ENCODE data around the gene SEMA6C. TPM values are rescaled to one million over a fixed set of nuclear protein-coding genes. Genes with fewer than 3 reads are reported as not detected.

SEMA6C gene
- total and polyA plus RNA-seq, 10 donors: 2.0 to 9.4 (median 4.2) TPM

DNA sequence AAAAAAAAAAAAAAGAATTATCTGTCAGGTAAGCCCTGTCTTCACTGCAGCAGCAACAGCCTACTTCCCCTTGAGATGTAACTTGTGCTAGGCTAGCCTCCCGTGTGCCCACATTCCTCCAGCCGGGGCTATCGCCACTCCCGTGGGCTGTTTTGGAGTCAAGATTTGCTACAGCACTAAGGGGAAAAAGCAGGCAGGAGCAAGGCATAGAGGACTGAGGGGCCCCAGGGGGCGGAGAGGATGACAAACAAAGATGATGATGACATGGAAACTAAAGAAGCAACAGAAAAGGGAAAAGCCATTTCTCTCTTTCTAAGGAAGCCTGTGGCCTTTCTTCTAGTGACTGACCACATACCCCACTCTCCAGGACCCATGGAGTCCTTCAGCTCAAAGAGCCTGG is 11.9 kb upstream of the SEMA6C start:
- peak; percentile 77 for DNase-seq
- peaks cover 0 to 63% (median 23%) of the 10 kb centered on the region in 6 donors for H3K36me3 ChIP-seq
- intact Hi-C loops (cut with DNase I; ENCODE audit: low total_unique reads): loop anchor here (5.0 kb wide), 1 partner anchor 56 kb away; no protein-coding TSS in a partner anchor
- no peaks in the 10 kb centered on the region for H3K9me3 ChIP-seq
- peak overlapping the region in 7 of 8 donors; percentile 83 to 94 (median 85) for H3K27ac ChIP-seq
- WGBS, 5 donors: 18 to 63% (median 52%) methylated on average over 5 of the region's 5 CpGs
- no peaks in the 10 kb centered on the region for H3K27me3 ChIP-seq (replicated peaks in 1 of 7)
- H3K4me3 ChIP-seq: peak overlapping the region in 6 of 8 donors; percentile 55 to 91 (median 66)
- TF ChIP-seq POLR2A (IDR thresholded peaks at IDR 0.05) (no peak), POLR2AphosphoS5 (IDR thresholded peaks at IDR 0.05) (no peak)
- TF ChIP-seq, protein P1, sequence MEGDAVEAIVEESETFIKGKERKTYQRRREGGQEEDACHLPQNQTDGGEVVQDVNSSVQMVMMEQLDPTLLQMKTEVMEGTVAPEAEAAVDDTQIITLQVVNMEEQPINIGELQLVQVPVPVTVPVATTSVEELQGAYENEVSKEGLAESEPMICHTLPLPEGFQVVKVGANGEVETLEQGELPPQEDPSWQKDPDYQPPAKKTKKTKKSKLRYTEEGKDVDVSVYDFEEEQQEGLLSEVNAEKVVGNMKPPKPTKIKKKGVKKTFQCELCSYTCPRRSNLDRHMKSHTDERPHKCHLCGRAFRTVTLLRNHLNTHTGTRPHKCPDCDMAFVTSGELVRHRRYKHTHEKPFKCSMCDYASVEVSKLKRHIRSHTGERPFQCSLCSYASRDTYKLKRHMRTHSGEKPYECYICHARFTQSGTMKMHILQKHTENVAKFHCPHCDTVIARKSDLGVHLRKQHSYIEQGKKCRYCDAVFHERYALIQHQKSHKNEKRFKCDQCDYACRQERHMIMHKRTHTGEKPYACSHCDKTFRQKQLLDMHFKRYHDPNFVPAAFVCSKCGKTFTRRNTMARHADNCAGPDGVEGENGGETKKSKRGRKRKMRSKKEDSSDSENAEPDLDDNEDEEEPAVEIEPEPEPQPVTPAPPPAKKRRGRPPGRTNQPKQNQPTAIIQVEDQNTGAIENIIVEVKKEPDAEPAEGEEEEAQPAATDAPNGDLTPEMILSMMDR (IDR thresholded peaks at IDR 0.05 in 8 of 11, conservative IDR thresholded peaks at IDR 0.05 in 3 of 11): no peak
- H3K4me1 ChIP-seq: peaks cover 15 to 77% (median 55%) of the 10 kb centered on the region in 6 donors

DNA sequence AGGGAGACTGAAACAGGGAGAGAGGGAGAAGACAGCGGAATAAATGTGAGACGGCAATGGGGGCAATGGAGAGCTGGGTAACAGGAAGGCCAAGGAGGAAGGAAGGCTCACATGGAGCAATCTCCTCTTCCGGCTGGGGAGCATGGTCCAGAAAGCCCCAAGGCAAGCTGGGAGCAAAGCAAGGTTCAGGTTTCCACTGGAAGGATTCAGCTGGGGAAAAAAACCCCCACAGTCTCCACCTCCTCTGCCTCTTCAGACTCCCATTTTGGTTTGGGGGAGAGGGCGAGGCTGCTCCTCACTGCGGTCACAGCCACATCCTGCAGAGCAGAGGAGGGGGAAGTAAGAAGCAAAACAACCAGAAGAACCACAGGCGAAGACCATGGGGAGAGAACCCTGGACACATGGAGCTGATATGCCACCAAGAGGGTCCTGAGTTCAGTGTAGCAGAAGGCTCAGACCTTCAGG is 10.7 kb upstream of the SEMA6C start:
- intact Hi-C loops (cut with DNase I; ENCODE audit: low total_unique reads): loop anchor here (5.0 kb wide), 1 partner anchor 55 kb away; no protein-coding TSS in a partner anchor
- TF ChIP-seq POLR2A (IDR thresholded peaks at IDR 0.05) (no peak), POLR2AphosphoS5 (IDR thresholded peaks at IDR 0.05) (peak in 2 of 3 donors; percentile 69 to 79)
- TF ChIP-seq, protein P1 (IDR thresholded peaks at IDR 0.05 in 8 of 11, conservative IDR thresholded peaks at IDR 0.05 in 3 of 11): peak in 2 of 11 experiments; percentile 7 to 13
- Histone ChIP-seq H3K27ac (peak overlapping the region; percentile 66 to 94 (median 85)), H3K27me3 (replicated peaks in 1 of 7) (no peaks in the 10 kb centered on the region), H3K4me1 (peaks cover 15 to 65% (median 44%) of the 10 kb centered on the region in 6 donors), H3K36me3 (peaks cover 0 to 51% (median 23%) of the 10 kb centered on the region in 6 donors), H3K9me3 (no peaks in the 10 kb centered on the region), H3K4me3 (peak overlapping the region; percentile 54 to 91 (median 62))
- peak; percentile 90 for DNase-seq
- 20 to 36% (median 32%) methylated on average over 6 of the region's 6 CpGs for WGBS, 5 donors

DNA sequence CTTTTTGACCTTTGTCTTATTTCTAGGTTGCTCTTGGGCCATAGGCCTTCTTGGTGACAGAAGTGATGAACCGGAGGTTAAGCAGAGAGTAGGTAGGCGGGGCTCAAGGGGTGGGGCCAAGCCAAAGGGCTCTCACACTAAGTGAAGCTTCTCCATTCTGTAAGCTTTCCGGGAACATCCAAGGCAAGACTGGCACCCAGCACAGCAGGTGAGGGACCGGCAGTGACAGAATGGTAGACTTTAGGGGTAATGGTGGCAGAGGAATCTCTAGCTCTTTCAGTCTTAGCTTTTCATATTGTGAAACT is 10.0 kb upstream of the SEMA6C start, which contains the start of gene TNFAIP8L2:
TNFAIP8L2 (plus strand) TSS at position 135 of the 305 bp plus-strand sequence. CDS start 2,049 bp downstream, outside the sequence.
- no peaks in the 10 kb centered on the region for H3K9me3 ChIP-seq
- no peaks in the 10 kb centered on the region for H3K27me3 ChIP-seq (replicated peaks in 1 of 7)
- H3K4me1 ChIP-seq: peaks cover 15 to 58% (median 41%) of the 10 kb centered on the region in 6 donors
- WGBS, 5 donors: 8 to 25% (median 17%) methylated on average over 4 of the region's 4 CpGs
- H3K36me3 ChIP-seq: peaks cover 0 to 44% (median 23%) of the 10 kb centered on the region in 6 donors
- H3K4me3 ChIP-seq: peak within 1 kb of the TSS; percentile 54 to 91 (median 62)
- intact Hi-C loops (cut with DNase I; ENCODE audit: low total_unique reads): loop anchor here (5.0 kb wide), 1 partner anchor 54 kb away; no protein-coding TSS in a partner anchor
- DNase-seq: peak; percentile 95
- H3K27ac ChIP-seq: peak within 1 kb of the TSS; percentile 66 to 94 (median 85)
- TF ChIP-seq, protein P1 (IDR thresholded peaks at IDR 0.05 in 8 of 11, conservative IDR thresholded peaks at IDR 0.05 in 3 of 11): no peak
- TF ChIP-seq POLR2AphosphoS5 (IDR thresholded peaks at IDR 0.05): peak in 1 of 3 donors; percentile 55
- TF ChIP-seq POLR2A (IDR thresholded peaks at IDR 0.05): no peak

DNA sequence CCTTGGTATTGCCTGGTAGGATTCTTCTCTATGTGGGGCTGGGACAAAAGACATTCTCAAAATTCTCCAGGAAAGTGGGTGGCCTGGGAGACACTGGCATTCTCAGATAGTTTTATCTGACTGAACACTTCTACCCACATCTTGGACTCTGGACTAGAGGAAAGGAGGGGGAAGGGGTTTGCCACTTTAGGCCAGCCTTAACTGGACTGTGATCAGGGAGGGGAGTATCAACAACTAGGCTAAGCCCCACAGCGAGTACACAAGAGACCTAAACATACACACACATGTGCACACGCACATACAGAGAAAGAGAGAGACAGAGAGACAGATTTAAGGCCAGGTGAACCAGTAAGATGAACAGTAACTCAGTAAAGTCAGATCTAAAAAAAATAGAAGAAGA is 1.2 kb upstream of the SEMA6C start:
- H3K27ac ChIP-seq: peak overlapping the region in 1 of 8 donors; percentile 76
- intact Hi-C loops (cut with DNase I; ENCODE audit: low total_unique reads): no loop called here
- WGBS, 5 donors: 92 to 98% (median 93%) methylated on average over 2 of the region's 2 CpGs

More for the DNA sequence above, 1.2 kb upstream of the SEMA6C start:
- Histone ChIP-seq H3K4me3 (peak overlapping the region in 1 of 8 donors; percentile 89), H3K27me3 (replicated peaks in 1 of 7) (peaks cover 0 to 18% (median 8%) of the 10 kb centered on the region in 7 donors), H3K36me3 (no peaks in the 10 kb centered on the region), H3K4me1 (peaks cover 6 to 37% (median 20%) of the 10 kb centered on the region in 6 donors), H3K9me3 (no peaks in the 10 kb centered on the region)
- TF ChIP-seq POLR2A (IDR thresholded peaks at IDR 0.05) (no peak), POLR2AphosphoS5 (IDR thresholded peaks at IDR 0.05) (no peak)
- TF ChIP-seq, protein P1 (IDR thresholded peaks at IDR 0.05 in 8 of 11, conservative IDR thresholded peaks at IDR 0.05 in 3 of 11): no peak
- DNase-seq: no peak

Data from spleen (tissue), 11 donors.